ENCODE data around the gene NRIP1.
"Not testable (repeated sequence)": the region's sequence is repeated elsewhere in the genome, so short reads cannot be mapped to it uniquely, and the experiment has no call there.

The NRIP1 gene

GRCh38 chr21:15037095-15037899 lies 27.5 kb downstream of the NRIP1 start:
- DNase-seq = no peak

- DNase-seq = no peak
Measured at GRCh38 chr21:15036189-15036588, 28.6 kb downstream of the NRIP1 start.

- no peak for DNase-seq
Measured at GRCh38 chr21:15034126-15034853, 30.5 kb downstream of the NRIP1 start.

- no peak for DNase-seq
Measured at GRCh38 chr21:15031790-15032357, 32.9 kb downstream of the NRIP1 start.

GRCh38 chr21:15031362-15031761 lies 33.4 kb downstream of the NRIP1 start:
- not testable (repeated sequence) for DNase-seq

GRCh38 chr21:15030861-15031260 lies 33.9 kb downstream of the NRIP1 start:
- DNase-seq = not testable (repeated sequence)

- no peak for DNase-seq
Measured at GRCh38 chr21:15029077-15029476, 35.7 kb downstream of the NRIP1 start.

GRCh38 chr21:15028186-15028585 lies 36.6 kb downstream of the NRIP1 start:
- no peak for DNase-seq

GRCh38 chr21:15027056-15027455 lies 37.7 kb downstream of the NRIP1 start:
- DNase-seq = no peak

- DNase-seq = no peak
Measured at GRCh38 chr21:15026370-15026769, 38.4 kb downstream of the NRIP1 start.

GRCh38 chr21:15023776-15024175 lies 41.0 kb downstream of the NRIP1 start:
- DNase-seq = no peak

GRCh38 chr21:15022608-15023261 lies 42.1 kb downstream of the NRIP1 start:
- DNase-seq = no peak

- no peak for DNase-seq
Measured at GRCh38 chr21:15020797-15021196, 44.0 kb downstream of the NRIP1 start.

- DNase-seq = no peak
Measured at GRCh38 chr21:15018382-15018781, 46.4 kb downstream of the NRIP1 start.

- no peak for DNase-seq
Measured at GRCh38 chr21:15015622-15016471, 49.0 kb downstream of the NRIP1 start.

- no peak for DNase-seq
Measured at GRCh38 chr21:15014221-15014620, 50.6 kb downstream of the NRIP1 start.

GRCh38 chr21:15011967-15012366 lies 52.8 kb downstream of the NRIP1 start:
- DNase-seq = no peak

- DNase-seq = no peak
Measured at GRCh38 chr21:15010645-15011044, 54.2 kb downstream of the NRIP1 start.

GRCh38 chr21:15009837-15010363 lies 54.9 kb downstream of the NRIP1 start:
- no peak for DNase-seq

- no peak for DNase-seq
Measured at GRCh38 chr21:15007716-15008296, 57.0 kb downstream of the NRIP1 start.

GRCh38 chr21:15006594-15007230 lies 58.1 kb downstream of the NRIP1 start:
- no peak for DNase-seq
